Neural cell (in vitro differentiated cells): ENCODE results near the gene CST8.

Source experiments
- CTCF ChIP-seq: fragments of 450-650 bp; IDR thresholded peaks from 2 replicates; pipeline ENCODE4 v1.5.1; 2014; ENCODE audit warnings: antibody characterized with exemption, mild to moderate bottlenecking, moderate library complexity; ENCODE audit not compliant: poor library complexity, severe bottlenecking
- EP300 ChIP-seq: fragments of 450-650 bp; conservative IDR thresholded peaks from 2 replicates; pipeline ENCODE4 v1.6.1; 2014; ENCODE audit warnings: antibody characterized with exemption, mild to moderate bottlenecking, moderate library complexity; ENCODE audit not compliant: poor library complexity, severe bottlenecking
- REST ChIP-seq: IDR thresholded peaks from 2 replicates; pipeline ENCODE4 v1.6.1; 2012; ENCODE audit warnings: borderline replicate concordance

- TF ChIP-seq REST (no peak), CTCF (no peak), EP300 (no peak)
Observed at GRCh38 chr20:23442436-23442835, 48.5 kb upstream of the CST8 start.
